Upper lobe of left lung (tissue), 6 donors: ENCODE results near the gene AP3S2. TPM values are rescaled to one million over a fixed set of nuclear protein-coding genes. Genes with fewer than 3 reads are reported as not detected.

Experiments used
- ATAC-seq, 2 donors: fragments of 200-7000 bp; cut with Tn5 transposase; one replicate each; pipeline ENCODE4 v1.9.1; 2022; ENCODE audit warnings: mild to moderate bottlenecking in 2 of 2, moderate library complexity in 2 of 2; ENCODE audit not compliant: low FRiP score in 2 of 2
- DNase-seq, 2 donors: peaks; one replicate each; pipeline ENCODE4 v3.0.0-alpha.2; 2019 to 2020
- H3K27ac ChIP-seq, 4 donors: fragments of 200-600 bp; sonication (generic); one replicate each; pipeline ENCODE4 v1.5.1; 2016 to 2019
- H3K27me3 ChIP-seq, 4 donors: fragments of 200-600 bp; sonication (generic); one replicate each; pipeline ENCODE4 v1.5.1; 2017 to 2019
- H3K36me3 ChIP-seq, 4 donors: fragments of 200-600 bp; sonication (generic); one replicate each; pipeline ENCODE4 v1.5.1; 2016 to 2019
- H3K4me1 ChIP-seq, 4 donors: fragments of 200-600 bp; sonication (generic); one replicate each; pipeline ENCODE4 v1.5.1; 2018 to 2019
- H3K4me3 ChIP-seq, 4 donors: fragments of 200-600 bp; sonication (generic); one replicate each; pipeline ENCODE4 v1.5.1; 2017 to 2019; ENCODE audit warnings: mild to moderate bottlenecking in 2 of 4, moderate library complexity in 1 of 4
- H3K9me3 ChIP-seq, 4 donors: fragments of 200-600 bp; sonication (generic); one replicate each; pipeline ENCODE4 v1.5.1; 2018 to 2019
- EP300 ChIP-seq, 4 donors: sonication (generic); formaldehyde crosslinking; IDR thresholded peaks; one replicate each; pipeline ENCODE4 v1.5.1; 2017; ENCODE audit warnings: antibody characterized with exemption in 4 of 4, control low read depth in 2 of 4
- POLR2A ChIP-seq, 4 donors: fragments of 450-650 bp; IDR thresholded peaks; one replicate each; pipeline ENCODE4 v1.5.1; 2016 to 2017; ENCODE audit warnings: antibody characterized with exemption in 4 of 4, mild to moderate bottlenecking in 2 of 4
- POLR2AphosphoS5 ChIP-seq, 2 donors: sonication (generic); formaldehyde crosslinking; IDR thresholded peaks; one replicate each; pipeline ENCODE4 v1.5.1; 2017; ENCODE audit warnings: antibody characterized with exemption in 2 of 2
- WGBS, 2 donors: methylation state at CpG; one replicate each; pipeline ENCODE4 v1.1.5; 2017 to 2018; 5-methylcytosine and 5-hydroxymethylcytosine counted together
- total RNA-seq, 6 donors: library from RNA; depleted of rRNA in 4 of 6; stranded (reverse); fragments of >200 nt in 4 of 6; gene quantifications; one replicate each; pipeline versions ENCODE4 v1.1.0 to v1.2.1, GENCODE V29; 2016 to 2021
- TF ChIP-seq, protein P1 (sequence below), 6 experiments: fragments of 450-650 bp in 4 of 6; fragments of 200-600 bp in 2 of 6; sonication (generic) in 2 of 6; IDR thresholded peaks; one replicate each; pipeline ENCODE4 v1.5.1; 2016 to 2019; ENCODE audit warnings: antibody characterized with exemption in 6 of 6
- donor health status: DM: no; HTN: no; CAD: no; lungs with moderate emphysema.
- donor health status: DM: no; HTN: yes; CAD: no; lungs with severe emphysema.

The AP3S2 gene
- total RNA-seq, 6 donors from 2014 or later, result 19.6 to 46.1 (median 28.9) TPM

DNA sequence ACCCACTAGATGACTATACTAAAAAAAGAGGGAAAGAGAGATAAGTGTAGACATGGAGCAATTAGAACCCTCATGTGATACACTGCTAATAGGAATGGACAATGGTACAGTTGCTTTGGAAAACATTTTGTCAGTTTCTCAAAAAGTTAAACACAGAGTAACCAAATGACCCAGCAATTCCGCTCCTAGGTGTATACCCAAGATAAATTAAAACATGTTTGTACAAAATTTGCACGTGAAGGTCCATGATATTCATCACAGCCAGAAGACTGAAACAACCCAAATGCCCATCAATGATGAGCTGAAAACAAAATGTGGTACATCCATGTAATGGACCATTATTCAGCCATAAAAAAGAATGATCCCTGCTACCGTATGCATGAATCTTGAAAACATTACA is 105.8 kb downstream of the AP3S2 start:
- H3K36me3 ChIP-seq, result peaks cover 0 to 14% (median 3%) of the 10 kb centered on the region in 4 donors
- WGBS, 2 donors, result 92 to 94% methylated on average over 3 of the region's 3 CpGs

GRCh38 chr15:89785774-89786140 is 108.0 kb downstream of the AP3S2 start:
- peaks cover 0 to 5% (median 0%) of the 10 kb centered on the region in 4 donors for H3K36me3 ChIP-seq
- H3K27me3 ChIP-seq, result no peaks in the 10 kb centered on the region
- no peak overlapping the region for H3K27ac ChIP-seq
- no peaks in the 10 kb centered on the region for H3K9me3 ChIP-seq
- DNase-seq (no peak), ATAC-seq (no peak)
- no peak overlapping the region for H3K4me3 ChIP-seq
- TF ChIP-seq EP300 (IDR thresholded peaks at IDR 0.05), result no peak
- H3K4me1 ChIP-seq, result peaks cover 0 to 4% (median 2%) of the 10 kb centered on the region in 4 donors

More for the DNA sequence above, 105.8 kb downstream of the AP3S2 start:
- ATAC-seq (no peak), DNase-seq (no peak)
- Histone ChIP-seq H3K27ac (no peak overlapping the region), H3K27me3 (no peaks in the 10 kb centered on the region), H3K4me3 (no peak overlapping the region), H3K9me3 (no peaks in the 10 kb centered on the region), H3K4me1 (peaks cover 0 to 4% (median 2%) of the 10 kb centered on the region in 4 donors)
- no peak for TF ChIP-seq EP300 (IDR thresholded peaks at IDR 0.05)
- TF ChIP-seq, protein P1, sequence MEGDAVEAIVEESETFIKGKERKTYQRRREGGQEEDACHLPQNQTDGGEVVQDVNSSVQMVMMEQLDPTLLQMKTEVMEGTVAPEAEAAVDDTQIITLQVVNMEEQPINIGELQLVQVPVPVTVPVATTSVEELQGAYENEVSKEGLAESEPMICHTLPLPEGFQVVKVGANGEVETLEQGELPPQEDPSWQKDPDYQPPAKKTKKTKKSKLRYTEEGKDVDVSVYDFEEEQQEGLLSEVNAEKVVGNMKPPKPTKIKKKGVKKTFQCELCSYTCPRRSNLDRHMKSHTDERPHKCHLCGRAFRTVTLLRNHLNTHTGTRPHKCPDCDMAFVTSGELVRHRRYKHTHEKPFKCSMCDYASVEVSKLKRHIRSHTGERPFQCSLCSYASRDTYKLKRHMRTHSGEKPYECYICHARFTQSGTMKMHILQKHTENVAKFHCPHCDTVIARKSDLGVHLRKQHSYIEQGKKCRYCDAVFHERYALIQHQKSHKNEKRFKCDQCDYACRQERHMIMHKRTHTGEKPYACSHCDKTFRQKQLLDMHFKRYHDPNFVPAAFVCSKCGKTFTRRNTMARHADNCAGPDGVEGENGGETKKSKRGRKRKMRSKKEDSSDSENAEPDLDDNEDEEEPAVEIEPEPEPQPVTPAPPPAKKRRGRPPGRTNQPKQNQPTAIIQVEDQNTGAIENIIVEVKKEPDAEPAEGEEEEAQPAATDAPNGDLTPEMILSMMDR (IDR thresholded peaks at IDR 0.05), result no peak
- no peak for TF ChIP-seq POLR2A (IDR thresholded peaks at IDR 0.05)
- no peak for TF ChIP-seq POLR2AphosphoS5 (IDR thresholded peaks at IDR 0.05)

DNA sequence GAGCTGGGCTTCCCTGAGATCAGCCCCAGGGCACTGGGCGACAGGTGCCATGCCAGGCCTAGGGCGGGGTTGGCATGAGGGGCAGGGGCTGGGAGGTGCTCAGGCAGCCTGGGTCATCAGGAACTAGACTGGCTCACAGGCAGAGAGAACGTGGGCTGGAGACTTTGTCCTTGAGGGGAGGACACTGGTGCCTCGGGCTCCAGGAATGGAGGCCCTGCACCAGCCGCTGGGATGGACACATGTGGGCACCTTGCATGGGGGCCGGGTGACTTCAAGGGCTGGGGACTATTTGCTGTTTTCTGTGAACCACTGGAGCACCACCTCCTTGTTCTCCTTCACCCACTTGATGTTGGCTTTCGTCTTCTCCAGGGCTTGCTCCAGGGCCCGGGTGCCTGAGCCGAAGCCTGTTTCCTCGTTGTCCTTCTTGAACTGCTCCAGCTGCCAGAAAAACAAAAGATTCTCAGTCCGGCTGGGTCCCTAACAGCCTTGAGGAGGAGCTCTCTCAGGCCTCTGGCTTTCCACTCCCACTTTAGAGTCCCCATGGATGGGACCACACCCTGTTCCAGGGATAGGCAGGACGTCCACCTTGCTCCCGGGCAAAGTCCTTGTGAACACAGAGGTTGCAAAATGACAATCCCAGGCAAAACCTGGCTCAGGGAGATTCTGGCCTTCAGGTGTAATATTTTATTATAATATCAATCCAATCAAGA is 108.6 kb downstream of the AP3S2 start:
- Histone ChIP-seq H3K4me3 (no peak overlapping the region), H3K36me3 (no peaks in the 10 kb centered on the region), H3K27me3 (no peaks in the 10 kb centered on the region), H3K9me3 (no peaks in the 10 kb centered on the region), H3K4me1 (peaks cover 0 to 4% (median 2%) of the 10 kb centered on the region in 4 donors), H3K27ac (peak overlapping the region in 2 of 4 donors; percentile 30 to 35)
- DNase-seq, result peak in 1 of 2 donors; percentile 72
- ATAC-seq, result peak in 1 of 2 donors; percentile 38
- no peak for TF ChIP-seq POLR2AphosphoS5 (IDR thresholded peaks at IDR 0.05)
- TF ChIP-seq, protein P1 (IDR thresholded peaks at IDR 0.05), result no peak
- no peak for TF ChIP-seq EP300 (IDR thresholded peaks at IDR 0.05)
- no peak for TF ChIP-seq POLR2A (IDR thresholded peaks at IDR 0.05)
- 75 to 78% methylated on average over 8 to 13 of the region's 13 CpGs for WGBS, 2 donors

DNA sequence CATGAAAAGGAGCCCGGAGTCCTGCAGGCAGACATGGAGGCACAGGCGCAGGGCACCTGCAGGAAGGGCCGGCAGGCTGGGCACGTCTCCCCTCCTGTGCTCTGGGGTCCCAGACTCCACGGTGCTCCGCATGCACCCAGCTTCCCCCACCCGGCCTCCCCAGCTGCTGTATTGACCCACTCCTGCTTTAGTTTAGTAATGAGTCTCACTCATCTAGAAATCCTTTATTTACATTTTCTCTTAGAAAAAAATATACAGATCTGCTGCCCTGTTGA is 109.2 kb downstream of the AP3S2 start:
- ATAC-seq (peak in 1 of 2 donors; percentile 4), DNase-seq (no peak)
- no peak for TF ChIP-seq POLR2AphosphoS5 (IDR thresholded peaks at IDR 0.05)
- no peak for TF ChIP-seq EP300 (IDR thresholded peaks at IDR 0.05)
- TF ChIP-seq, protein P1 (IDR thresholded peaks at IDR 0.05), result no peak
- TF ChIP-seq POLR2A (IDR thresholded peaks at IDR 0.05), result no peak
- Histone ChIP-seq H3K36me3 (no peaks in the 10 kb centered on the region), H3K27me3 (no peaks in the 10 kb centered on the region), H3K9me3 (no peaks in the 10 kb centered on the region), H3K4me1 (peaks cover 0 to 4% (median 2%) of the 10 kb centered on the region in 4 donors), H3K27ac (no peak overlapping the region), H3K4me3 (no peak overlapping the region)
- WGBS, 2 donors, result 72 to 89% methylated on average over 6 to 7 of the region's 7 CpGs

- ATAC-seq, result peak; percentile 5 to 50
- peaks cover 0 to 4% (median 2%) of the 10 kb centered on the region in 4 donors for H3K4me1 ChIP-seq
- H3K27ac ChIP-seq, result no peak overlapping the region
- DNase-seq, result no peak
- no peak overlapping the region for H3K4me3 ChIP-seq
- H3K9me3 ChIP-seq, result no peaks in the 10 kb centered on the region
- 85 to 91% methylated on average over 5 to 15 of the region's 15 CpGs for WGBS, 2 donors
- H3K36me3 ChIP-seq, result no peaks in the 10 kb centered on the region
- TF ChIP-seq, protein P1 (IDR thresholded peaks at IDR 0.05), result no peak
- no peak for TF ChIP-seq POLR2A (IDR thresholded peaks at IDR 0.05)
- no peak for TF ChIP-seq EP300 (IDR thresholded peaks at IDR 0.05)
- no peak for TF ChIP-seq POLR2AphosphoS5 (IDR thresholded peaks at IDR 0.05)
- no peaks in the 10 kb centered on the region for H3K27me3 ChIP-seq
These were observed 109.7 kb downstream of the AP3S2 start for GRCh38 chr15:89783861-89784685.
